ENCODE results near the gene NOL11. TPM values are rescaled to one million over a fixed set of nuclear protein-coding genes. Genes with fewer than 3 reads are reported as not detected.

Gene NOL11
- total and polyA plus RNA-seq, 2 donors (not counting 3 experiments of a cell fraction or from before 2014, with no cell fraction given) = 17.7 to 52.6 TPM

DNA sequence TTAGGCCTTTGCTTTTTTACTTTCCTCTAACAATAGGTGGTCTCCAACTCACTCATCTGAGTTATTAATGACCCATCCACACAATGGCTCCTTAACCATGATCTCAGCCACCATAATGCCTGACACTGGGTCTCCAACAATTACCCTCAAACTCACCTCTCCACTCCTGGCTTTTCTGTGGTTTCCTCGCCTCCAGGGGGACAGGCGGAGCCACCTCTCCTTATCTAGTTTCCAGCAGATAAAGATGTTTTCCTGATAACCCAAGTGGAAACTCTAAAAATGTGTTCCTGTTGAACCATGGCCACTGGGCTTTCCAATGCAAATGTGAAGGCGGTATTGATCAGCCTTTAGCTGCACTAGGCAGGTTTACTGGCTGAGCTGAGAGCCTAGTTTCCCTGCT is 9.4 kb upstream of the NOL11 start:
- BruUV-seq (replicated peaks) = no TSS peak
- Histone ChIP-seq H3K27me3 (ENCODE audit: control insufficient read depth in 2 of 2, insufficient read depth in 2 of 2, low read length in 2 of 2) (peaks cover 0 to 2% of the 10 kb centered on the region in 2 experiments), H3K9me3 (replicated peaks; ENCODE audit: control insufficient read depth, insufficient read depth, low read length) (no peaks in the 10 kb centered on the region), H4K20me1 (replicated peaks; ENCODE audit: control insufficient read depth, extremely low read depth, insufficient read depth, low read length) (no peaks in the 10 kb centered on the region), H3K79me2 (ENCODE audit: control insufficient read depth, insufficient read depth, low read length) (no peaks in the 10 kb centered on the region), H3K4me3 (replicated peaks in 1 of 3; ENCODE audit: insufficient read depth in 1 of 3, low read depth in 1 of 3, low read length in 3 of 3) (no peak overlapping the region), H3K36me3 (ENCODE audit: control insufficient read depth in 2 of 2, extremely low read depth in 1 of 2, insufficient read depth in 2 of 2, low read length in 2 of 2) (no peaks in the 10 kb centered on the region), H3K4me1 (ENCODE audit: control insufficient read depth, extremely low read depth, insufficient read depth, low read length) (no peaks in the 10 kb centered on the region), H3K4me2 (ENCODE audit: insufficient read depth, low read length) (no peak overlapping the region), H3K9me1 (replicated peaks; ENCODE audit: control insufficient read depth, extremely low read depth, insufficient read depth, low read length) (no peaks in the 10 kb centered on the region), H3K9ac (replicated peaks; ENCODE audit: extremely low read depth, insufficient read depth, low read length) (no peak overlapping the region), H3K27ac (ENCODE audit: insufficient read depth, low read depth, low read length) (no peak overlapping the region), H2AFZ (ENCODE audit: low read depth, low read length) (no peak overlapping the region)
- POLR2A ChIA-PET = no interaction called here
- CTCF ChIA-PET = interaction anchor here (0.8 kb wide), 1 partner anchor 20 kb away, joined by 3 read pairs; no protein-coding TSS in a partner anchor
- DNase-seq (ENCODE audit: low read depth, low spot score) = no peak
- intact Hi-C loops (cut with micrococcal nuclease) (no loop called here), dilution Hi-C loops (cut with MboI; ENCODE audit: extremely low pct_ligation_motif_present, low sequenced_read_pairs) (no loop called here)
- TF ChIP-seq POLR2AphosphoS5 (IDR thresholded peaks at IDR 0.05; ENCODE audit: insufficient read depth, low read depth, low read length) (no peak), JUN (IDR thresholded peaks at IDR 0.05; ENCODE audit: borderline replicate concordance, insufficient read depth, insufficient read length, low read depth) (no peak), GATA2 (IDR thresholded peaks at IDR 0.05; ENCODE audit: insufficient read depth, insufficient read length, low read depth, low read length) (no peak), FOS (IDR thresholded peaks at IDR 0.05; ENCODE audit: borderline replicate concordance, insufficient read depth, low read length) (no peak), POLR2A (IDR thresholded peaks at IDR 0.05; ENCODE audit: low read depth, low read length) (no peak), MYC (IDR thresholded peaks at IDR 0.05; ENCODE audit: low read depth, low read length) (no peak), EZH2 (IDR thresholded peaks at IDR 0.05; ENCODE audit: borderline replicate concordance, low read depth, low read length, severe bottlenecking) (no peak)
- TF ChIP-seq, protein P1, sequence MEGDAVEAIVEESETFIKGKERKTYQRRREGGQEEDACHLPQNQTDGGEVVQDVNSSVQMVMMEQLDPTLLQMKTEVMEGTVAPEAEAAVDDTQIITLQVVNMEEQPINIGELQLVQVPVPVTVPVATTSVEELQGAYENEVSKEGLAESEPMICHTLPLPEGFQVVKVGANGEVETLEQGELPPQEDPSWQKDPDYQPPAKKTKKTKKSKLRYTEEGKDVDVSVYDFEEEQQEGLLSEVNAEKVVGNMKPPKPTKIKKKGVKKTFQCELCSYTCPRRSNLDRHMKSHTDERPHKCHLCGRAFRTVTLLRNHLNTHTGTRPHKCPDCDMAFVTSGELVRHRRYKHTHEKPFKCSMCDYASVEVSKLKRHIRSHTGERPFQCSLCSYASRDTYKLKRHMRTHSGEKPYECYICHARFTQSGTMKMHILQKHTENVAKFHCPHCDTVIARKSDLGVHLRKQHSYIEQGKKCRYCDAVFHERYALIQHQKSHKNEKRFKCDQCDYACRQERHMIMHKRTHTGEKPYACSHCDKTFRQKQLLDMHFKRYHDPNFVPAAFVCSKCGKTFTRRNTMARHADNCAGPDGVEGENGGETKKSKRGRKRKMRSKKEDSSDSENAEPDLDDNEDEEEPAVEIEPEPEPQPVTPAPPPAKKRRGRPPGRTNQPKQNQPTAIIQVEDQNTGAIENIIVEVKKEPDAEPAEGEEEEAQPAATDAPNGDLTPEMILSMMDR (IDR thresholded peaks at IDR 0.05; ENCODE audit: extremely low read depth in 1 of 2, insufficient read depth in 1 of 2, low read depth in 1 of 2, low read length in 2 of 2) = no peak
- TF ChIP-seq, protein P2, sequence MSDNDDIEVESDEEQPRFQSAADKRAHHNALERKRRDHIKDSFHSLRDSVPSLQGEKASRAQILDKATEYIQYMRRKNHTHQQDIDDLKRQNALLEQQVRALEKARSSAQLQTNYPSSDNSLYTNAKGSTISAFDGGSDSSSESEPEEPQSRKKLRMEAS (IDR thresholded peaks at IDR 0.05; ENCODE audit: insufficient read depth, insufficient read length) = no peak
- no peak for FAIRE-seq
